Brain microvascular endothelial cell (primary cell): ENCODE results near the gene DYNC2H1.
A peak's percentile ranks its signal among the peaks of the same experiment; 100 is the strongest.

Experiments
- DNase-seq: peaks from one replicate; pipeline ENCODE4 v3.0.0-alpha.2; 2020
- H3K27ac ChIP-seq: fragments of 250-450 bp; sonication (Bioruptor Pico); 2 replicates; pipeline ENCODE4 v1.5.1; 2020; ENCODE audit warnings: mild to moderate bottlenecking, moderate library complexity
- H3K27me3 ChIP-seq: fragments of 250-450 bp; sonication (Bioruptor Pico); replicated peaks from 2 replicates; pipeline ENCODE4 v1.5.1; 2020; ENCODE audit warnings: mild to moderate bottlenecking
- H3K36me3 ChIP-seq: fragments of 250-450 bp; sonication (Bioruptor Pico); replicated peaks from 2 replicates; pipeline ENCODE4 v1.5.1; 2020; ENCODE audit warnings: mild to moderate bottlenecking
- H3K4me3 ChIP-seq: 2 replicates; pipeline ENCODE4 v1.5.1; 2011; ENCODE audit warnings: low read depth, mild to moderate bottlenecking, control low read depth, low read length, moderate library complexity
- CTCF ChIP-seq: IDR thresholded peaks from 2 replicates; pipeline ENCODE4 v1.5.1; 2011; ENCODE audit warnings: low read depth, mild to moderate bottlenecking, moderate library complexity, low read length, control low read depth, inconsistent platforms; ENCODE audit errors: missing control alignments
- in situ Hi-C: cut with HindIII; loops from 2 replicates; pipeline ENCODE4 v1.10.0; 2017; ENCODE audit warnings: low sequenced_read_pairs, low pct_ligation_motif_present

DYNC2H1 gene

GRCh38 chr11:103476874-103477273 lies 367.6 kb downstream of the DYNC2H1 start:
- H3K4me3 ChIP-seq: no peak overlapping the region
- TF ChIP-seq CTCF: no peak
- DNase-seq: no peak
- in situ Hi-C loops: no loop called here
- H3K27me3 ChIP-seq: no peaks in the 10 kb centered on the region
- no peaks in the 10 kb centered on the region for H3K36me3 ChIP-seq
- H3K27ac ChIP-seq: no peak overlapping the region

GRCh38 chr11:103480421-103480820 lies 371.2 kb downstream of the DYNC2H1 start:
- no peak for DNase-seq
- no peak for TF ChIP-seq CTCF

GRCh38 chr11:103483996-103484395 lies 374.8 kb downstream of the DYNC2H1 start:
- DNase-seq: peak; percentile 25
- Histone ChIP-seq H3K36me3 (no peaks in the 10 kb centered on the region), H3K4me3 (no peak overlapping the region), H3K27me3 (no peaks in the 10 kb centered on the region), H3K27ac (no peak overlapping the region)
- TF ChIP-seq CTCF: no peak
- in situ Hi-C loops: no loop called here

More at GRCh38 chr11:103480421-103480820, 371.2 kb downstream of the DYNC2H1 start:
- no peaks in the 10 kb centered on the region for H3K36me3 ChIP-seq
- no peak overlapping the region for H3K27ac ChIP-seq
- H3K4me3 ChIP-seq: no peak overlapping the region
- H3K27me3 ChIP-seq: no peaks in the 10 kb centered on the region
- in situ Hi-C loops: no loop called here

GRCh38 chr11:103484545-103484944 lies 375.3 kb downstream of the DYNC2H1 start:
- Histone ChIP-seq H3K27ac (no peak overlapping the region), H3K27me3 (no peaks in the 10 kb centered on the region), H3K36me3 (no peaks in the 10 kb centered on the region), H3K4me3 (no peak overlapping the region)
- DNase-seq: no peak
- in situ Hi-C loops: no loop called here
- no peak for TF ChIP-seq CTCF

GRCh38 chr11:103486604-103487003 lies 377.4 kb downstream of the DYNC2H1 start:
- in situ Hi-C loops: no loop called here
- TF ChIP-seq CTCF: no peak
- H3K27me3 ChIP-seq: no peaks in the 10 kb centered on the region
- DNase-seq: no peak
- no peak overlapping the region for H3K4me3 ChIP-seq
- H3K36me3 ChIP-seq: no peaks in the 10 kb centered on the region
- no peak overlapping the region for H3K27ac ChIP-seq

- Histone ChIP-seq H3K4me3 (no peak overlapping the region), H3K27me3 (no peaks in the 10 kb centered on the region), H3K36me3 (no peaks in the 10 kb centered on the region), H3K27ac (no peak overlapping the region)
- in situ Hi-C loops: no loop called here
- TF ChIP-seq CTCF: no peak
- DNase-seq: no peak
Observed at GRCh38 chr11:103487113-103487512, 377.9 kb downstream of the DYNC2H1 start.
